Progenitor cell of endocrine pancreas (in vitro differentiated cells): Measurements from ENCODE around the gene KCNQ1OT1. TPM values are rescaled to one million over a fixed set of nuclear protein-coding genes. Genes with fewer than 3 reads are reported as not detected.

ENCODE experiments used
- DNase-seq: peaks from one replicate; pipeline ENCODE4 v3.0.0; 2021; ENCODE audit warnings: low spot score; ENCODE audit not compliant: unreplicated experiment
- H3K27ac Mint-ChIP-seq: 2 replicates; pipeline ENCODE4 v1.8.0; 2021; ENCODE audit warnings: mild to moderate bottlenecking, moderate library complexity, mixed read lengths
- H3K27me3 Mint-ChIP-seq: 2 replicates; pipeline ENCODE4 v1.8.0; 2021; ENCODE audit warnings: mixed read lengths
- H3K36me3 Mint-ChIP-seq: 2 replicates; pipeline ENCODE4 v1.8.0; 2022; ENCODE audit warnings: mixed read lengths; ENCODE audit not compliant: insufficient read depth
- H3K4me1 Mint-ChIP-seq: 2 replicates; pipeline ENCODE4 v1.8.0; 2021; ENCODE audit warnings: low read depth, mixed read lengths
- H3K4me3 Mint-ChIP-seq: 2 replicates; pipeline ENCODE4 v1.8.0; 2021; ENCODE audit warnings: low read depth, mild to moderate bottlenecking, moderate library complexity, mixed read lengths
- H3K9me3 Mint-ChIP-seq: 2 replicates; pipeline ENCODE4 v1.8.0; 2021; ENCODE audit warnings: low read depth, mixed read lengths
- total RNA-seq: library from RNA; stranded (reverse); gene quantifications from 2 replicates; pipeline ENCODE4 v1.2.1, GENCODE V29; 2021
- TF ChIP-seq, protein P1 (sequence below): fragments of 200-600 bp; sonication (generic); IDR thresholded peaks from one replicate; pipeline ENCODE4 v1.5.0; 2021; ENCODE audit warnings: antibody characterized with exemption, mild to moderate bottlenecking; ENCODE audit not compliant: unreplicated experiment

KCNQ1OT1 gene
- total RNA-seq, 1 donor from 2014 or later, result 18.0 TPM

DNA sequence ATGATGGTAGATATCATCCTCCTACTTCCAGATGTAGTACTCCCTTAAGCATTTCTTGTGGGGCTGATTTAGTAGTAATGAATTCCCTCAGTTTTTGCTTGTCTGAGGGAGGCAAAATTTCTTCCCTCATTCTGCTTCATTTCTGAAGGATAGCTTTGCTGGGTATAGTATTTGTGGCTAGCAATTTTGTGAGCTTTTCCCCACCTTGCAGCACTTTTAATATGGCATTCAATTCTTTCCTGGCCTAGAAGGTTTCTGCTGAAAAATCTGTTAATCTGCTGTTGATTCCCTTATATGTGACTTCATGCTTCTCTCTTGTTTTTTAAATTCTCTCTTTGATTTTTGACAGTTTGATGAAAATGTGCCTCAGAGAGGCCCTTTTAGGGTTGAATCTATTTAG is 50.4 kb downstream of the KCNQ1OT1 start:
- TF ChIP-seq, protein P1, sequence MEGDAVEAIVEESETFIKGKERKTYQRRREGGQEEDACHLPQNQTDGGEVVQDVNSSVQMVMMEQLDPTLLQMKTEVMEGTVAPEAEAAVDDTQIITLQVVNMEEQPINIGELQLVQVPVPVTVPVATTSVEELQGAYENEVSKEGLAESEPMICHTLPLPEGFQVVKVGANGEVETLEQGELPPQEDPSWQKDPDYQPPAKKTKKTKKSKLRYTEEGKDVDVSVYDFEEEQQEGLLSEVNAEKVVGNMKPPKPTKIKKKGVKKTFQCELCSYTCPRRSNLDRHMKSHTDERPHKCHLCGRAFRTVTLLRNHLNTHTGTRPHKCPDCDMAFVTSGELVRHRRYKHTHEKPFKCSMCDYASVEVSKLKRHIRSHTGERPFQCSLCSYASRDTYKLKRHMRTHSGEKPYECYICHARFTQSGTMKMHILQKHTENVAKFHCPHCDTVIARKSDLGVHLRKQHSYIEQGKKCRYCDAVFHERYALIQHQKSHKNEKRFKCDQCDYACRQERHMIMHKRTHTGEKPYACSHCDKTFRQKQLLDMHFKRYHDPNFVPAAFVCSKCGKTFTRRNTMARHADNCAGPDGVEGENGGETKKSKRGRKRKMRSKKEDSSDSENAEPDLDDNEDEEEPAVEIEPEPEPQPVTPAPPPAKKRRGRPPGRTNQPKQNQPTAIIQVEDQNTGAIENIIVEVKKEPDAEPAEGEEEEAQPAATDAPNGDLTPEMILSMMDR, result no peak
- Mint-ChIP-seq H3K27ac (peak overlapping the region; percentile 77), H3K9me3 (peaks cover 42% of the 10 kb centered on the region), H3K4me3 (no peak overlapping the region), H3K4me1 (peaks cover under 1% of the 10 kb centered on the region), H3K27me3 (no peaks in the 10 kb centered on the region), H3K36me3 (peaks cover 57% of the 10 kb centered on the region)
- DNase-seq, result no peak

- TF ChIP-seq, protein P1, result no peak
- H3K27ac Mint-ChIP-seq, result peak overlapping the region; percentile 94
- H3K4me3 Mint-ChIP-seq, result no peak overlapping the region
- no peaks in the 10 kb centered on the region for H3K4me1 Mint-ChIP-seq
- H3K36me3 Mint-ChIP-seq, result peaks cover 59% of the 10 kb centered on the region
- no peak for DNase-seq
- peaks cover 53% of the 10 kb centered on the region for H3K9me3 Mint-ChIP-seq
- H3K27me3 Mint-ChIP-seq, result no peaks in the 10 kb centered on the region
Observed at GRCh38 chr11:2647953-2648352, 51.8 kb downstream of the KCNQ1OT1 start.

- peak overlapping the region; percentile 91 for H3K27ac Mint-ChIP-seq
- H3K36me3 Mint-ChIP-seq, result peaks cover 58% of the 10 kb centered on the region
- no peaks in the 10 kb centered on the region for H3K4me1 Mint-ChIP-seq
- TF ChIP-seq, protein P1, result no peak
- H3K27me3 Mint-ChIP-seq, result no peaks in the 10 kb centered on the region
- DNase-seq, result no peak
- no peak overlapping the region for H3K4me3 Mint-ChIP-seq
- H3K9me3 Mint-ChIP-seq, result peaks cover 58% of the 10 kb centered on the region
Observed at GRCh38 chr11:2647167-2647566, 52.6 kb downstream of the KCNQ1OT1 start.

- DNase-seq, result no peak
- no peak overlapping the region for H3K4me3 Mint-ChIP-seq
Observed at GRCh38 chr11:2645779-2646118, 54.0 kb downstream of the KCNQ1OT1 start.

GRCh38 chr11:2644844-2645778 is 54.7 kb downstream of the KCNQ1OT1 start:
- TF ChIP-seq, protein P1, result no peak
- Mint-ChIP-seq H3K27me3 (no peaks in the 10 kb centered on the region), H3K4me1 (no peaks in the 10 kb centered on the region), H3K9me3 (peaks cover 64% of the 10 kb centered on the region), H3K4me3 (no peak overlapping the region), H3K27ac (peak overlapping the region; percentile 91), H3K36me3 (peaks cover 57% of the 10 kb centered on the region)
- no peak for DNase-seq

More at GRCh38 chr11:2645779-2646118, 54.0 kb downstream of the KCNQ1OT1 start:
- peaks cover 57% of the 10 kb centered on the region for H3K36me3 Mint-ChIP-seq
- H3K27ac Mint-ChIP-seq, result peak overlapping the region; percentile 91
- peaks cover 62% of the 10 kb centered on the region for H3K9me3 Mint-ChIP-seq
- no peaks in the 10 kb centered on the region for H3K27me3 Mint-ChIP-seq
- TF ChIP-seq, protein P1, result no peak
- no peaks in the 10 kb centered on the region for H3K4me1 Mint-ChIP-seq
